Measurements from ENCODE around the gene STAM. TPM values are rescaled to one million over a fixed set of nuclear protein-coding genes. Genes with fewer than 3 reads are reported as not detected.
A peak's percentile ranks its signal among the peaks of the same experiment; 100 is the strongest.

STAM gene
- total and polyA plus RNA-seq, 10 of the 15 experiments (the other 5 are each of a cell fraction or from before 2014, with no cell fraction given), result 8.8 to 15.9 (median 14.4) TPM

DNA sequence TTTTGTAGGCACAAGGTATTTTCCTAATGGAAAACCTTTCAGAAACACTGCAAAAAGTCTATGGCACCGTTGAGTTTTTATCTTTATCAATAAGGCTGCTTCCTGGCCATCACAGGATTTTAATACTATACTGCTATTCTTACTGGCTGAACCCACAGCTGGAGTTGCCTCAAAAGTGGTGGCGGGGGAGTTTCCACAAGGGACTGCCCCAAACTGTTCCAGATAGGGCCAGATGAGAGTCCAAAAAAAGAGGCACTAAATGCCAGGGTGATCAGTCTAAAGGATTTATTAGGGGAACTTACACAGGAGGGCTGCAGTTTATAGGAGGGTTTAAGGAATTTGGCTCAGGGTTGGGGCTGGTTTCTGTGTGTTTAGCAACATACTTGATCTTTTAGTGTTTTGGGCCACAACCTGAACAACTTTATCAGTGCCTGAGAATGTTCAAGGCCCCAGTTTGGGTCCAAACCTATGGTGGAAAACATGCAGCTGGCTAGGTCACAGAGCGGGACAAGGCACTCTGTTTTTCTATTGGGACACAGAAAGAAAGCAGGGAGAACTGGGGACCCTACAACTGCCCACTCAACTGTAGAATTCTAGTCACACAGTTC is 41.4 kb downstream of the STAM start (continued):
- TF ChIP-seq NR2C1 (IDR thresholded peaks at IDR 0.05) (no peak), YY1 (IDR thresholded peaks at IDR 0.05; ENCODE audit: low read depth, low read length) (no peak), DPF2 (IDR thresholded peaks at IDR 0.05) (peak; percentile 45; the same call in 1 of the 2 replicates), CREM (IDR thresholded peaks at IDR 0.05; ENCODE audit: low read depth) (peak; percentile 20; the same call in 1 of the 2 replicates), ZNF217 (IDR thresholded peaks at IDR 0.05) (0 out of 2 replicates have a peak, but pooled peaks have one; percentile 26), TCF3 (IDR thresholded peaks at IDR 0.05; ENCODE audit: borderline replicate concordance, insufficient read depth, low read depth, low read length) (no peak; the same call in 1 of the 2 replicates), MEF2B (IDR thresholded peaks at IDR 0.05; ENCODE audit: partially characterized antibody, poor library complexity, severe bottlenecking) (no peak), EED (IDR thresholded peaks at IDR 0.05; ENCODE audit: low read depth) (0 out of 2 replicates have a peak, but pooled peaks have one; percentile 49), CBX5 (IDR thresholded peaks at IDR 0.05; ENCODE audit: low read depth) (peak; percentile 80; the same call in 1 of the 2 replicates), RUNX3 (IDR thresholded peaks at IDR 0.05; ENCODE audit: low read length) (peak; percentile 77), IKZF2 (IDR thresholded peaks at IDR 0.05) (peak; percentile 43 to 49; a peak in 2 of 4 replicates), MYB (IDR thresholded peaks at IDR 0.05; ENCODE audit: borderline replicate concordance, low read depth, low read length) (no peak), RFX5 (IDR thresholded peaks at IDR 0.05; ENCODE audit: low read depth, low read length) (no peak), LARP7 (IDR thresholded peaks at IDR 0.05) (no peak), CHD1 (IDR thresholded peaks at IDR 0.05; ENCODE audit: low read depth, low read length) (no peak), TCF12 (IDR thresholded peaks at IDR 0.05; ENCODE audit: low read depth, low read length) (0 out of 2 replicates have a peak, but pooled peaks have one; percentile 27), CHD2 (IDR thresholded peaks at IDR 0.05; ENCODE audit: borderline replicate concordance, low read depth, low read length) (0 out of 2 replicates have a peak, but pooled peaks have one; percentile 10), NFXL1 (IDR thresholded peaks at IDR 0.05; ENCODE audit: borderline replicate concordance) (no peak), EP300 (IDR thresholded peaks at IDR 0.05; ENCODE audit: borderline replicate concordance in 1 of 2, control insufficient read depth in 1 of 2, low read depth in 2 of 2, low read length in 2 of 2) (peak in 1 of 2 experiments; percentile 50; a peak in 1 of 4 replicates), RELA (IDR thresholded peaks at IDR 0.05; ENCODE audit: borderline replicate concordance, partially characterized antibody) (peak; percentile 90)
- TF ChIP-seq, protein P1, sequence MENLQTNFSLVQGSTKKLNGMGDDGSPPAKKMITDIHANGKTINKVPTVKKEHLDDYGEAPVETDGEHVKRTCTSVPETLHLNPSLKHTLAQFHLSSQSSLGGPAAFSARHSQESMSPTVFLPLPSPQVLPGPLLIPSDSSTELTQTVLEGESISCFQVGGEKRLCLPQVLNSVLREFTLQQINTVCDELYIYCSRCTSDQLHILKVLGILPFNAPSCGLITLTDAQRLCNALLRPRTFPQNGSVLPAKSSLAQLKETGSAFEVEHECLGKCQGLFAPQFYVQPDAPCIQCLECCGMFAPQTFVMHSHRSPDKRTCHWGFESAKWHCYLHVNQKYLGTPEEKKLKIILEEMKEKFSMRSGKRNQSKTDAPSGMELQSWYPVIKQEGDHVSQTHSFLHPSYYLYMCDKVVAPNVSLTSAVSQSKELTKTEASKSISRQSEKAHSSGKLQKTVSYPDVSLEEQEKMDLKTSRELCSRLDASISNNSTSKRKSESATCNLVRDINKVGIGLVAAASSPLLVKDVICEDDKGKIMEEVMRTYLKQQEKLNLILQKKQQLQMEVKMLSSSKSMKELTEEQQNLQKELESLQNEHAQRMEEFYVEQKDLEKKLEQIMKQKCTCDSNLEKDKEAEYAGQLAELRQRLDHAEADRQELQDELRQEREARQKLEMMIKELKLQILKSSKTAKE (IDR thresholded peaks at IDR 0.05; ENCODE audit: low read depth, poor library complexity, severe bottlenecking), result peak; percentile 17
- TF ChIP-seq, protein P2, sequence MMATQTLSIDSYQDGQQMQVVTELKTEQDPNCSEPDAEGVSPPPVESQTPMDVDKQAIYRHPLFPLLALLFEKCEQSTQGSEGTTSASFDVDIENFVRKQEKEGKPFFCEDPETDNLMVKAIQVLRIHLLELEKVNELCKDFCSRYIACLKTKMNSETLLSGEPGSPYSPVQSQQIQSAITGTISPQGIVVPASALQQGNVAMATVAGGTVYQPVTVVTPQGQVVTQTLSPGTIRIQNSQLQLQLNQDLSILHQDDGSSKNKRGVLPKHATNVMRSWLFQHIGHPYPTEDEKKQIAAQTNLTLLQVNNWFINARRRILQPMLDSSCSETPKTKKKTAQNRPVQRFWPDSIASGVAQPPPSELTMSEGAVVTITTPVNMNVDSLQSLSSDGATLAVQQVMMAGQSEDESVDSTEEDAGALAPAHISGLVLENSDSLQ (IDR thresholded peaks at IDR 0.05), result no peak
- TF ChIP-seq, protein P3, sequence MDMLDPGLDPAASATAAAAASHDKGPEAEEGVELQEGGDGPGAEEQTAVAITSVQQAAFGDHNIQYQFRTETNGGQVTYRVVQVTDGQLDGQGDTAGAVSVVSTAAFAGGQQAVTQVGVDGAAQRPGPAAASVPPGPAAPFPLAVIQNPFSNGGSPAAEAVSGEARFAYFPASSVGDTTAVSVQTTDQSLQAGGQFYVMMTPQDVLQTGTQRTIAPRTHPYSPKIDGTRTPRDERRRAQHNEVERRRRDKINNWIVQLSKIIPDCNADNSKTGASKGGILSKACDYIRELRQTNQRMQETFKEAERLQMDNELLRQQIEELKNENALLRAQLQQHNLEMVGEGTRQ (IDR thresholded peaks at IDR 0.05; ENCODE audit: borderline replicate concordance, low read depth, low read length), result no peak
- TF ChIP-seq, protein P4, sequence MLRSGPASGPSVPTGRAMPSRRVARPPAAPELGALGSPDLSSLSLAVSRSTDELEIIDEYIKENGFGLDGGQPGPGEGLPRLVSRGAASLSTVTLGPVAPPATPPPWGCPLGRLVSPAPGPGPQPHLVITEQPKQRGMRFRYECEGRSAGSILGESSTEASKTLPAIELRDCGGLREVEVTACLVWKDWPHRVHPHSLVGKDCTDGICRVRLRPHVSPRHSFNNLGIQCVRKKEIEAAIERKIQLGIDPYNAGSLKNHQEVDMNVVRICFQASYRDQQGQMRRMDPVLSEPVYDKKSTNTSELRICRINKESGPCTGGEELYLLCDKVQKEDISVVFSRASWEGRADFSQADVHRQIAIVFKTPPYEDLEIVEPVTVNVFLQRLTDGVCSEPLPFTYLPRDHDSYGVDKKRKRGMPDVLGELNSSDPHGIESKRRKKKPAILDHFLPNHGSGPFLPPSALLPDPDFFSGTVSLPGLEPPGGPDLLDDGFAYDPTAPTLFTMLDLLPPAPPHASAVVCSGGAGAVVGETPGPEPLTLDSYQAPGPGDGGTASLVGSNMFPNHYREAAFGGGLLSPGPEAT (IDR thresholded peaks at IDR 0.05; ENCODE audit: low read depth), result peak; percentile 85; the same call in 1 of the 2 replicates
